MM.1S (cell line): ENCODE data around the gene GHRH.

ENCODE experiments used
- DNase-seq: peaks from one replicate; pipeline ENCODE4 v3.0.0-alpha.2; 2015
- H2AFZ ChIP-seq: fragments of 300-600 bp; sonication (generic); 2 replicates; pipeline ENCODE4 v1.6.0; 2016; ENCODE audit warnings: antibody characterized with exemption, low read length
- H3F3A ChIP-seq: fragments of 300-600 bp; sonication (generic); 2 replicates; pipeline ENCODE4 v1.6.1; 2016; ENCODE audit warnings: mild to moderate bottlenecking, antibody characterized with exemption, low read length, moderate library complexity, mixed read lengths; ENCODE audit not compliant: insufficient read depth
- H3K27ac ChIP-seq: fragments of 300-600 bp; sonication (generic); 2 replicates; pipeline ENCODE4 v1.5.1; 2016; ENCODE audit warnings: mild to moderate bottlenecking, low read length
- H3K27me3 ChIP-seq: fragments of 300-600 bp; sonication (generic); replicated peaks from 2 replicates; pipeline ENCODE4 v1.6.0; 2016; ENCODE audit warnings: low read length; ENCODE audit not compliant: insufficient read depth
- H3K36me3 ChIP-seq: fragments of 300-600 bp; sonication (generic); replicated peaks from 2 replicates; pipeline ENCODE4 v1.6.1; 2016; ENCODE audit warnings: mild to moderate bottlenecking, low read length, mixed read lengths; ENCODE audit not compliant: insufficient read depth
- H3K4me1 ChIP-seq: fragments of 300-600 bp; sonication (generic); 2 replicates; pipeline ENCODE4 v1.6.1; 2016; ENCODE audit warnings: low read length, mixed read lengths
- H3K4me2 ChIP-seq: fragments of 300-600 bp; sonication (generic); 2 replicates; pipeline ENCODE4 v1.6.0; 2016; ENCODE audit warnings: low read depth, low read length
- H3K4me3 ChIP-seq: fragments of 300-600 bp; sonication (generic); 2 replicates; pipeline ENCODE4 v1.5.1; 2016; ENCODE audit warnings: low read length, mixed read lengths
- H3K79me2 ChIP-seq: fragments of 300-600 bp; sonication (generic); 2 replicates; pipeline ENCODE4 v1.6.1; 2016; ENCODE audit warnings: mixed run types, low read length, mixed read lengths
- H3K9ac ChIP-seq: fragments of 300-600 bp; sonication (generic); 2 replicates; pipeline ENCODE4 v1.6.1; 2016; ENCODE audit warnings: low read length, mixed read lengths
- H3K9me2 ChIP-seq: fragments of 300-600 bp; sonication (generic); replicated peaks from 2 replicates; pipeline ENCODE4 v1.6.1; 2016; ENCODE audit warnings: mild to moderate bottlenecking, low read length, mixed read lengths; ENCODE audit not compliant: insufficient read depth
- H3K9me3 ChIP-seq: fragments of 300-600 bp; sonication (generic); replicated peaks from 2 replicates; pipeline ENCODE4 v1.6.1; 2016; ENCODE audit warnings: mild to moderate bottlenecking, low read length, mixed read lengths; ENCODE audit not compliant: insufficient read depth
- H4K20me1 ChIP-seq: fragments of 300-600 bp; sonication (generic); 2 replicates; pipeline ENCODE4 v1.6.1; 2016; ENCODE audit warnings: mild to moderate bottlenecking, low read length, moderate library complexity, mixed read lengths; ENCODE audit not compliant: insufficient read depth
- EZH2 ChIP-seq: fragments of 300-600 bp; sonication (generic); optimal IDR thresholded peaks from 2 replicates; pipeline ENCODE3; 2017; ENCODE audit warnings: low read depth, mild to moderate bottlenecking, antibody characterized with exemption, low read length, mixed read lengths
- EZH2phosphoT487 ChIP-seq: fragments of 300-600 bp; sonication (generic); IDR thresholded peaks from 2 replicates; pipeline ENCODE4 v1.6.1; 2018; ENCODE audit warnings: antibody characterized with exemption, low read length
- TF ChIP-seq, protein P1 (sequence below): fragments of 300-600 bp; sonication (generic); IDR thresholded peaks from 2 replicates; pipeline ENCODE4 v1.5.1; 2016; ENCODE audit warnings: antibody characterized with exemption, low read length, mixed read lengths

Gene GHRH

GRCh38 chr20:37280403-37280802, 18.8 kb upstream of the GHRH start:
- Histone ChIP-seq H3F3A (no peaks in the 10 kb centered on the region), H3K4me3 (no peak overlapping the region), H3K27me3 (no peaks in the 10 kb centered on the region), H3K9me3 (no peaks in the 10 kb centered on the region), H3K9ac (no peak overlapping the region), H4K20me1 (no peaks in the 10 kb centered on the region), H3K4me2 (no peak overlapping the region), H3K9me2 (no peaks in the 10 kb centered on the region), H3K27ac (no peak overlapping the region), H3K79me2 (no peaks in the 10 kb centered on the region), H2AFZ (no peak overlapping the region), H3K4me1 (peaks cover 12% of the 10 kb centered on the region), H3K36me3 (no peaks in the 10 kb centered on the region)
- TF ChIP-seq EZH2 (no peak), EZH2phosphoT487 (no peak)
- TF ChIP-seq, protein P1, sequence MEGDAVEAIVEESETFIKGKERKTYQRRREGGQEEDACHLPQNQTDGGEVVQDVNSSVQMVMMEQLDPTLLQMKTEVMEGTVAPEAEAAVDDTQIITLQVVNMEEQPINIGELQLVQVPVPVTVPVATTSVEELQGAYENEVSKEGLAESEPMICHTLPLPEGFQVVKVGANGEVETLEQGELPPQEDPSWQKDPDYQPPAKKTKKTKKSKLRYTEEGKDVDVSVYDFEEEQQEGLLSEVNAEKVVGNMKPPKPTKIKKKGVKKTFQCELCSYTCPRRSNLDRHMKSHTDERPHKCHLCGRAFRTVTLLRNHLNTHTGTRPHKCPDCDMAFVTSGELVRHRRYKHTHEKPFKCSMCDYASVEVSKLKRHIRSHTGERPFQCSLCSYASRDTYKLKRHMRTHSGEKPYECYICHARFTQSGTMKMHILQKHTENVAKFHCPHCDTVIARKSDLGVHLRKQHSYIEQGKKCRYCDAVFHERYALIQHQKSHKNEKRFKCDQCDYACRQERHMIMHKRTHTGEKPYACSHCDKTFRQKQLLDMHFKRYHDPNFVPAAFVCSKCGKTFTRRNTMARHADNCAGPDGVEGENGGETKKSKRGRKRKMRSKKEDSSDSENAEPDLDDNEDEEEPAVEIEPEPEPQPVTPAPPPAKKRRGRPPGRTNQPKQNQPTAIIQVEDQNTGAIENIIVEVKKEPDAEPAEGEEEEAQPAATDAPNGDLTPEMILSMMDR: no peak
- no peak for DNase-seq

- no peak overlapping the region for H3K9ac ChIP-seq
- no peak overlapping the region for H2AFZ ChIP-seq
- no peak for DNase-seq
- no peaks in the 10 kb centered on the region for H3K9me3 ChIP-seq
- no peaks in the 10 kb centered on the region for H3K36me3 ChIP-seq
- no peaks in the 10 kb centered on the region for H4K20me1 ChIP-seq
- no peak overlapping the region for H3K27ac ChIP-seq
- no peaks in the 10 kb centered on the region for H3F3A ChIP-seq
- H3K4me1 ChIP-seq: peaks cover 12% of the 10 kb centered on the region
- no peaks in the 10 kb centered on the region for H3K79me2 ChIP-seq
- no peaks in the 10 kb centered on the region for H3K27me3 ChIP-seq
- no peak overlapping the region for H3K4me2 ChIP-seq
- TF ChIP-seq EZH2phosphoT487: no peak
- TF ChIP-seq, protein P1: no peak
- TF ChIP-seq EZH2: no peak
- H3K9me2 ChIP-seq: no peaks in the 10 kb centered on the region
- no peak overlapping the region for H3K4me3 ChIP-seq
Observed at GRCh38 chr20:37279820-37280219, 18.2 kb upstream of the GHRH start.

DNA sequence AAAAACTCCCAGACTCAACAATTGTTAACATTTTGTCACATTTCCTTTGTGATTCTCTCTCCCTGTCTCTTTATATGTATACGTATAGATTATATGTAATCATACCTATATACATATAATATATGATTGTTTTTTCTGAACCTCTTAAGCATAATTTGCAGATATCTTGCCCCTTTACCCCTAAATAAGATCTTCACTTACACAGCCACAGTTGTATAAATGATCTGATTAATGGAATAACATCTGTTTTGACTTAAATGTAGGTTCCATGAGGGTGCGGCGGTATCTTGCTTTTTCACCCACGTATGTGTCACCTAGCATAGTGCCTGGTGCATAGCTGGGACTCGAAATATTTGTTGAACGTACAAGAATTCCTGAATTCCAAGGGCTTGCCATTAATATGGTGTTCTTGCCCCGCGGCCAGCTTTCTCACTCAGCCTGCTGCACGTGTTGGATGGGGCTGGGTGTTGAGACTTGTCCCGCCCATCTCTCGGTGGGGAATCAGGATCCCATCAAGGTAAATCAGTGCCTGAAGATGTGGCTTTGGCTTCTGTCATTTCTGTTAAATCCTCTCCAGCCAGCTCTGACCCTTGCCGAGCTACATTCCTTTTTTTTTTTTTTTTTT, 17.5 kb upstream of the GHRH start:
- H3K9me2 ChIP-seq: no peaks in the 10 kb centered on the region
- H3K27ac ChIP-seq: no peak overlapping the region
- H3K79me2 ChIP-seq: no peaks in the 10 kb centered on the region
- H3K4me1 ChIP-seq: peaks cover 12% of the 10 kb centered on the region
- no peaks in the 10 kb centered on the region for H3K36me3 ChIP-seq
- H3K4me2 ChIP-seq: no peak overlapping the region
- H3K27me3 ChIP-seq: no peaks in the 10 kb centered on the region
- no peaks in the 10 kb centered on the region for H3F3A ChIP-seq
- DNase-seq: no peak
- H2AFZ ChIP-seq: no peak overlapping the region
- no peak overlapping the region for H3K4me3 ChIP-seq
- no peaks in the 10 kb centered on the region for H4K20me1 ChIP-seq
- TF ChIP-seq, protein P1: no peak
- no peak for TF ChIP-seq EZH2phosphoT487
- TF ChIP-seq EZH2: no peak
- no peak overlapping the region for H3K9ac ChIP-seq
- H3K9me3 ChIP-seq: no peaks in the 10 kb centered on the region
